H1 (cell line): ENCODE measurements around the gene JAG2. TPM values are rescaled to one million over a fixed set of nuclear protein-coding genes. Genes with fewer than 3 reads are reported as not detected.
A peak's percentile ranks its signal among the peaks of the same experiment; 100 is the strongest.

Experiments
- CTCF ChIA-PET: fragments of 300-600 bp; sonication (Branson Sonifier 250); formaldehyde crosslinking; loops from one replicate; lab custom pipeline; 2021; ENCODE audit not compliant: partially characterized antibody; lab: Charles Lee
- POLR2A ChIA-PET: fragments of 300-600 bp; sonication (Branson Sonifier 250); formaldehyde crosslinking; loops from one replicate; lab custom pipeline; 2021; ENCODE audit warnings: inconsistent platforms; ENCODE audit not compliant: partially characterized antibody; lab: Charles Lee
- DNase-seq, 2 experiments: peaks; one replicate each; pipeline versions ENCODE4 v3.0.0 to v3.0.0-alpha.2; 2010 to 2022; ENCODE audit warnings: low spot score in 2 of 2, low read depth in 1 of 2, mixed read lengths in 1 of 2
- FAIRE-seq: peaks from 2 replicates; lab custom pipeline; 2011; peaks lifted over from hg19 to GRCh38; lab: Jason Lieb, UNC
- H2AFZ ChIP-seq: 2 replicates; pipeline ENCODE4 v1.8.1; 2012; ENCODE audit warnings: low read length, inconsistent platforms
- H2AK5ac ChIP-seq: 2 replicates; pipeline ENCODE4 v1.6.1; 2013; ENCODE audit warnings: low read depth, low read length
- H2BK120ac ChIP-seq: replicated peaks from 2 replicates; pipeline ENCODE3; 2013; ENCODE audit warnings: low read depth, low read length, inconsistent platforms
- H2BK12ac ChIP-seq: 2 replicates; pipeline ENCODE4 v1.6.1; 2013; ENCODE audit warnings: low read depth, low read length
- H2BK15ac ChIP-seq: 2 replicates; pipeline ENCODE4 v1.6.1; 2013; ENCODE audit warnings: low read length
- H2BK20ac ChIP-seq: 2 replicates; pipeline ENCODE4 v1.6.1; 2013; ENCODE audit warnings: low read length
- H2BK5ac ChIP-seq: 2 replicates; pipeline ENCODE4 v1.6.1; 2013; ENCODE audit warnings: low read depth, low read length
- H3K14ac ChIP-seq: 2 replicates; pipeline ENCODE4 v1.6.1; 2013; ENCODE audit warnings: inconsistent platforms; ENCODE audit not compliant: insufficient read length
- H3K18ac ChIP-seq: 2 replicates; pipeline ENCODE4 v1.6.1; 2013; ENCODE audit warnings: low read length; ENCODE audit errors: extremely low read depth
- H3K23ac ChIP-seq: 2 replicates; pipeline ENCODE4 v1.6.1; 2013; ENCODE audit warnings: inconsistent platforms; ENCODE audit not compliant: insufficient read length
- H3K23me2 ChIP-seq: 2 replicates; pipeline ENCODE4 v1.6.1; 2013; ENCODE audit warnings: low read depth, low read length
- H3K27ac ChIP-seq: 2 replicates; pipeline ENCODE4 v1.6.1; 2011; ENCODE audit warnings: low read depth, low read length, inconsistent platforms
- H3K27me3 ChIP-seq, 4 experiments: replicated peaks in 1 of 4; 1 replicate in 1 of 4; 2 replicates in 3 of 4; pipeline versions ENCODE4 v1.6.1 to v1.8.1; 2011 to 2013; ENCODE audit warnings: low read length in 3 of 4, mild to moderate bottlenecking in 3 of 4, inconsistent platforms in 2 of 4, mixed read lengths in 2 of 4, moderate library complexity in 1 of 4; ENCODE audit not compliant: control insufficient read depth in 3 of 4, insufficient read depth in 3 of 4; ENCODE audit errors: extremely low read depth in 1 of 4
- H3K36me3 ChIP-seq, 4 experiments: 2 replicates each; pipeline versions ENCODE4 v1.6.1 to v1.8.1; 2011 to 2013; ENCODE audit warnings: mild to moderate bottlenecking in 4 of 4, low read length in 3 of 4, moderate library complexity in 2 of 4, control low read depth in 1 of 4, inconsistent platforms in 1 of 4; ENCODE audit not compliant: insufficient read depth in 4 of 4, control insufficient read depth in 2 of 4
- H3K4ac ChIP-seq: replicated peaks from 2 replicates; pipeline ENCODE3; 2013; ENCODE audit warnings: low read length, low read depth, mixed read lengths, inconsistent platforms; ENCODE audit not compliant: insufficient read length
- H3K4me1 ChIP-seq, 4 experiments: replicated peaks in 1 of 4; 1 replicate in 1 of 4; 2 replicates in 3 of 4; pipeline versions ENCODE4 v1.6.1 to v1.8.1; 2011 to 2013; ENCODE audit warnings: low read length in 3 of 4, inconsistent platforms in 2 of 4, mixed read lengths in 1 of 4; ENCODE audit not compliant: insufficient read depth in 4 of 4, control insufficient read depth in 3 of 4
- H3K4me2 ChIP-seq, 2 experiments: 2 replicates each; pipeline versions ENCODE4 v1.6.1 to v1.8.1; 2011 to 2013; ENCODE audit warnings: low read depth in 2 of 2, low read length in 2 of 2, control low read depth in 1 of 2, inconsistent platforms in 1 of 2, mild to moderate bottlenecking in 1 of 2; ENCODE audit not compliant: insufficient read depth in 1 of 2
- H3K4me3 ChIP-seq, 4 experiments: fragments of 200-600, 300-600 bp in 1 of 4; sonication (generic), shearing (Covaris generic), sonication (Bioruptor Twin) in 1 of 4; 2 replicates each; pipeline versions ENCODE4 v1.5.1 to v1.8.1; 2011 to 2016; ENCODE audit warnings: low read length in 4 of 4, low read depth in 3 of 4, control low read depth in 2 of 4, inconsistent platforms in 2 of 4, mild to moderate bottlenecking in 2 of 4, mixed read lengths in 1 of 4, moderate library complexity in 1 of 4; ENCODE audit not compliant: insufficient read depth in 2 of 4; ENCODE audit errors: extremely low read depth in 1 of 4
- H3K56ac ChIP-seq: replicated peaks from 2 replicates; pipeline ENCODE3; 2013; ENCODE audit warnings: low read depth, mild to moderate bottlenecking, mixed read lengths, low read length, inconsistent platforms; ENCODE audit not compliant: insufficient read length
- H3K79me1 ChIP-seq: 2 replicates; pipeline ENCODE4 v1.6.1; 2013; ENCODE audit warnings: low read depth, low read length, control low read depth
- H3K79me2 ChIP-seq, 2 experiments: 2 replicates each; pipeline versions ENCODE4 v1.6.1 to v1.8.1; 2012 to 2013; ENCODE audit warnings: low read length in 2 of 2, mild to moderate bottlenecking in 2 of 2, inconsistent platforms in 1 of 2; ENCODE audit not compliant: insufficient read depth in 2 of 2, control insufficient read depth in 1 of 2
- H3K9ac ChIP-seq, 4 experiments: replicated peaks in 1 of 4; 1 replicate in 1 of 4; 2 replicates in 3 of 4; pipeline versions ENCODE4 v1.6.1 to v1.8.1; 2011 to 2013; ENCODE audit warnings: low read depth in 3 of 4, low read length in 3 of 4, control low read depth in 2 of 4, mild to moderate bottlenecking in 2 of 4, moderate library complexity in 2 of 4, inconsistent platforms in 1 of 4; ENCODE audit errors: extremely low read depth in 1 of 4
- H3K9me3 ChIP-seq, 2 experiments: 2 replicates each; pipeline versions ENCODE4 v1.6.1 to v1.8.1; 2012 to 2013; ENCODE audit warnings: mild to moderate bottlenecking in 2 of 2, moderate library complexity in 2 of 2, control low read depth in 1 of 2, inconsistent platforms in 1 of 2, low read depth in 1 of 2, low read length in 1 of 2, mixed read lengths in 1 of 2; ENCODE audit not compliant: insufficient read depth in 2 of 2
- H4K20me1 ChIP-seq, 2 experiments: replicated peaks in 1 of 2; 2 replicates each; pipeline versions ENCODE3 to v1.8.1; 2011 to 2013; ENCODE audit warnings: inconsistent platforms in 2 of 2, low read length in 2 of 2, mild to moderate bottlenecking in 1 of 2; ENCODE audit not compliant: insufficient read depth in 2 of 2, control insufficient read depth in 1 of 2
- H4K5ac ChIP-seq: 2 replicates; pipeline ENCODE4 v1.6.1; 2013; ENCODE audit warnings: low read length, low read depth, mixed read lengths, inconsistent platforms; ENCODE audit not compliant: insufficient read length
- H4K8ac ChIP-seq: 2 replicates; pipeline ENCODE4 v1.8.0; 2013; ENCODE audit warnings: mild to moderate bottlenecking, moderate library complexity, low read length, inconsistent platforms; ENCODE audit not compliant: insufficient read depth; ENCODE audit errors: extremely low read depth
- H4K91ac ChIP-seq: replicated peaks from 2 replicates; pipeline ENCODE3; 2013; ENCODE audit warnings: low read length, mixed read lengths, inconsistent platforms; ENCODE audit not compliant: insufficient read length
- CEBPB ChIP-seq: IDR thresholded peaks from 2 replicates; pipeline ENCODE4 v1.6.1; 2012; ENCODE audit warnings: low read depth, low read length
- SIX5 ChIP-seq: IDR thresholded peaks from 2 replicates; pipeline ENCODE4 v1.6.1; 2011; ENCODE audit warnings: mild to moderate bottlenecking, low read depth, low read length
- SP4 ChIP-seq: IDR thresholded peaks from 2 replicates; pipeline ENCODE4 v1.6.1; 2012; ENCODE audit warnings: low read length, inconsistent platforms
- WGBS, 2 experiments: shearing (Covaris generic) in 1 of 2; methylation state at CpG; one replicate each; pipeline versions ENCODE4 v1.1.6 to v1.1.7; 2013 to 2015; ENCODE audit warnings: low lambda C conversion rate in 2 of 2, mixed read lengths in 2 of 2, inconsistent platforms in 1 of 2, low coverage in 1 of 2, missing lambda C conversion rate in 1 of 2; ENCODE audit not compliant: insufficient replicate concordance in 2 of 2, insufficient coverage in 1 of 2, insufficient read length in 1 of 2; ENCODE audit errors: extremely low coverage in 1 of 2, missing lambda C conversion rate in 1 of 2; 5-methylcytosine and 5-hydroxymethylcytosine counted together
- polyA plus RNA-seq, 7 experiments: library from polyadenylated mRNA; depleted of rRNA in 3 of 7; stranded (reverse) in 5 of 7; unstranded in 2 of 7; fragments of >200 nt in 5 of 7; fragments of 200-250 nt in 2 of 7; gene quantifications; 1 replicate in 5 of 7; 2 replicates in 1 of 7; 4 replicates in 1 of 7; pipeline versions ENCODE4 v1.2.1 to v1.2.3, GENCODE V29; 2011 to 2013; ENCODE audit warnings: missing spikeins in 2 of 7, mixed read lengths in 2 of 7
- total RNA-seq: library from RNA; stranded (reverse); fragmentation: NEBNext Ultra II Directional; extraction: Animal tissue kit (Norgen Biotek cat#: 25700); gene quantifications from 2 replicates; pipeline ENCODE4 v1.2.1, GENCODE V29; 2021

JAG2 gene
- total and polyA plus RNA-seq, 2 of the 8 experiments (the other 6 are each of a cell fraction or from before 2014, with no cell fraction given) = 2.8 to 6.2 TPM

DNA sequence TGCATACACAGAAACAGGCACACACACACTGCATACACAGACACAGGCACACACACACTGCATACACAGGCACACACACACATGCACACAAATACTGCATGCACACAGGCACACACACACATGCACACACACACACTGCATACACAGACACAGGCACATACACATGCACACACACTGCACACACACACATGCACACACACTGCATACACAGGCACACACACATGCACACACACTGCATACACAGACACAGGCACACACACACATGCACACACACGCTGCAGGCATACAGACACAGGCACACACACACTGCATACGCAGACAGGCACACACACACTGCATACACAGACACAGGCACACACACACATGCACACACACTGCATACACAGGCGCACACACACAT, 47.0 kb upstream of the JAG2 start:
- no peak overlapping the region for H3K23ac ChIP-seq
- H3K4ac ChIP-seq = peak overlapping the region; percentile 85
- H3K4me2 ChIP-seq = no peak overlapping the region
- H2AK5ac ChIP-seq = no peak overlapping the region
- no peak overlapping the region for H4K5ac ChIP-seq
- peak overlapping the region; percentile 14 for H2BK5ac ChIP-seq
- no peak for TF ChIP-seq SP4
- TF ChIP-seq CEBPB = no peak
- TF ChIP-seq SIX5 = no peak
- H3K79me1 ChIP-seq = peaks cover 4% of the 10 kb centered on the region; the same call in 1 of the 2 replicates
- H3K4me3 ChIP-seq = no peak overlapping the region
- no peak overlapping the region for H2BK120ac ChIP-seq
- no peaks in the 10 kb centered on the region for H3K79me2 ChIP-seq
- H4K20me1 ChIP-seq = peaks cover 0 to 17% of the 10 kb centered on the region in 2 experiments
- no peaks in the 10 kb centered on the region for H3K9me3 ChIP-seq
- H3K4me1 ChIP-seq = no peaks in the 10 kb centered on the region
- H3K9ac ChIP-seq = no peak overlapping the region
- 51% methylated on average over 3 of the region's 3 CpGs; no CpG with 5 or more reads in 1 of the 2 experiments for whole genome bisulfite sequencing, 2 experiments
- H4K91ac ChIP-seq = no peak overlapping the region
- H3K56ac ChIP-seq = no peak overlapping the region
- no peak overlapping the region for H2BK20ac ChIP-seq
- no peak overlapping the region for H3K18ac ChIP-seq
- H3K14ac ChIP-seq = peak overlapping the region; percentile 88
- H3K23me2 ChIP-seq = peaks cover 3% of the 10 kb centered on the region; the same call in 1 of the 2 replicates
- FAIRE-seq (no peak), DNase-seq (no peak)
- no peaks in the 10 kb centered on the region; a peak in 1 of 7 replicates for H3K27me3 ChIP-seq
- POLR2A ChIA-PET = no interaction called here
- H3K27ac ChIP-seq = no peak overlapping the region
- peak overlapping the region; percentile 2; the same call in 1 of the 2 replicates for H2BK12ac ChIP-seq
- no peak overlapping the region for H2AFZ ChIP-seq
- CTCF ChIA-PET = no interaction called here
- no peaks in the 10 kb centered on the region; a peak in 1 of 8 replicates for H3K36me3 ChIP-seq
- H4K8ac ChIP-seq = no peak overlapping the region
- no peak overlapping the region for H2BK15ac ChIP-seq
